GM21737 (cell line): Measurements from ENCODE around the gene NOL4.

ENCODE experiments used
- ATAC-seq: cut with Tn5 transposase; IDR thresholded peaks from one replicate; pipeline ENCODE4 v1.9.1; 2021; ENCODE audit warnings: mild to moderate bottlenecking, moderate library complexity; ENCODE audit not compliant: unreplicated experiment

NOL4 gene

DNA sequence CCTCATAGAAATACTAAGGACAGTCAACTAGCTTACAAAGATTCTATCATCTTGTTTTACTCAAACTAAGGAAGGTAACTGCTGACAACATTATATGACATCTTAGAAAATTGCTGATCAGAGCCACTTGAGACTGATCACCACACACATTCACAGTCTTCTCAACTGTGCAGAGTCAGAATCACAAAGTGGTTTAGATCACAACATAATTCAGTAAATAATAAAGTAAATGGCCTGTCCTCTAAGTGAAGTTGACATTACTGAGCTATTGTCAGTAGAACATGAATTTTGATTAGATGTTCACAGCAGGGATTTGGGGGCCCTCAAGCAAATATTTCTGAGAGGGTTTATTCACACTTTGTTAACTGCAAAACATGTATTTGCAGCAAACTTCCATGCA is 28.5 kb downstream of the NOL4 start:
- ATAC-seq, result no peak

DNA sequence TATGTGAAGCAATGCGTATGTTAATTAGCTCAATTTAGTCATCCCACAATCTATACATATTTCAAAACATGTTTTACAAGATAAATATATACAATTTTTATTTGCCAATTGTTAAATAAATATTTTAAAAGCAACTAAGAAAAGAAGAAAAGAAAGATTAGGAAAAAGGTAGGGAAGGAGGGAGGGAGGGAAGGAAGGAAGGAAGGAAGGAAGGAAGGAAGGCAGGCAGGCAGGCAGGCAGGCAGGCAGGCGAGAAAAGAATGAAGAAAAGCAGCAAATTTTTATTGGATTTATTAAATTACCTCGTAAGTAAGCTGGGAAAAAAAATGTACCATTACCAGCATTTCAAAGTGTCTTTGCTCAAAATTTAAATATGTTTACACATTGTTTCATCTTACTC is 30.5 kb downstream of the NOL4 start:
- no peak for ATAC-seq

DNA sequence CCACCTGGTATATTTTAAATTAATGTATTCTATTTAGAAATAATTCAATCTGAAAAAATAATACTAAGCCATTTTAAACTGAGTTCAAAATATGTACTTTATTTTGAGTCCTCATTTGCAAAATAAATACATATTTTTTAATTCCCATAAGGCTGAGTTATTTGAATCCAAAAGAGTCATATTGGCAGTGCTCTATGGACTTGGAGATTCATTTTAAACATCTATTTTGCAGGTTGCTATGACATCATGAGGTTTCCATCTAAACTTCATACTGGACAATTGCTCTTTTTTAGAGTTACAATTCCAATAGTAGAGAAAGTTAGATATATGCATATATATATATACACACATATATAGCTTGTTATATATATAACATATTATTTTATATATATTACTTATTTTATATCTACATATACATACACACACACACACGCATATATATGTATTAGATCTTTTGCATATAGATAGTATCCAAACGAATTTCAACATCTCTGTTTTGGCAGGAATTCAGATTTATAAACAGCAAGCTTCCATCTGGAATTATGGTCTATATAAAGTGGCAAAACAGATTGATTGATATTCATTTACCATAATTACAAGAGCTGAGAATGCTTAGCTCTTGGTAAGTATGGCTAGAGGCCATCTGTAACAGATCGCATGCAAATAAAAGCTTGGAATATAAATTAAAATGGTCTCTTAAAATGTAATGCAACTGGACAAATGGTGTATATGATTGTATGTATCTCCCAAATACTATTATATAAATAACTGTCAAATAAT is 34.9 kb downstream of the NOL4 start:
- ATAC-seq, result no peak
